ACC112 (cell line): ENCODE measurements around the gene SMARCD3.

Source experiments
- H2AFZ ChIP-seq: fragments of 200-600 bp; sonication (generic); one replicate; pipeline ENCODE4 v1.6.0; 2017; ENCODE audit warnings: antibody characterized with exemption, low read length; ENCODE audit not compliant: unreplicated experiment
- H3K27ac ChIP-seq: fragments of 200-600 bp; sonication (generic); 2 replicates; pipeline ENCODE4 v1.5.1; 2014; ENCODE audit warnings: low read depth, mild to moderate bottlenecking, antibody characterized with exemption, low read length, moderate library complexity
- H3K27me3 ChIP-seq: fragments of 200-600 bp; sonication (generic); 2 replicates; pipeline ENCODE4 v1.6.1; 2014; ENCODE audit warnings: mild to moderate bottlenecking, antibody characterized with exemption, low read length, moderate library complexity, mixed read lengths; ENCODE audit not compliant: insufficient read depth
- H3K36me3 ChIP-seq: fragments of 200-600 bp; sonication (generic); 2 replicates; pipeline ENCODE4 v1.6.1; 2016; ENCODE audit warnings: mild to moderate bottlenecking, antibody characterized with exemption, low read length, moderate library complexity, mixed read lengths; ENCODE audit not compliant: insufficient read depth
- H3K4me1 ChIP-seq: fragments of 200-600 bp; sonication (generic); one replicate; pipeline ENCODE4 v1.6.1; 2016; ENCODE audit warnings: low read length, mixed read lengths; ENCODE audit not compliant: insufficient read depth, unreplicated experiment, control insufficient read depth
- H3K4me3 ChIP-seq: fragments of 200-600 bp; sonication (generic); 2 replicates; pipeline ENCODE4 v1.5.1; 2014; ENCODE audit warnings: mild to moderate bottlenecking, low read depth, low read length
- H3K79me2 ChIP-seq: fragments of 200-600 bp; sonication (generic); one replicate; pipeline ENCODE4 v1.6.0; 2016; ENCODE audit warnings: low read length; ENCODE audit not compliant: control insufficient read depth, unreplicated experiment, insufficient read depth

Gene SMARCD3

GRCh38 chr7:151207315-151207714 lies 41.2 kb downstream of the SMARCD3 start:
- Histone ChIP-seq H3K27me3 (peaks cover 38% of the 10 kb centered on the region), H3K27ac (no peak overlapping the region), H3K36me3 (no peaks in the 10 kb centered on the region), H3K4me3 (no peak overlapping the region), H3K79me2 (no peaks in the 10 kb centered on the region), H3K4me1 (no peaks in the 10 kb centered on the region), H2AFZ (no peak overlapping the region)

GRCh38 chr7:151206914-151207313 lies 41.6 kb downstream of the SMARCD3 start:
- Histone ChIP-seq H3K79me2 (no peaks in the 10 kb centered on the region), H3K27ac (no peak overlapping the region), H3K4me3 (no peak overlapping the region), H2AFZ (no peak overlapping the region), H3K4me1 (no peaks in the 10 kb centered on the region), H3K27me3 (peaks cover 42% of the 10 kb centered on the region), H3K36me3 (no peaks in the 10 kb centered on the region)

- H3K4me3 ChIP-seq, result no peak overlapping the region
- H3K27me3 ChIP-seq, result peaks cover 48% of the 10 kb centered on the region
- H3K36me3 ChIP-seq, result no peaks in the 10 kb centered on the region
- H3K27ac ChIP-seq, result no peak overlapping the region
- H3K4me1 ChIP-seq, result no peaks in the 10 kb centered on the region
- H2AFZ ChIP-seq, result no peak overlapping the region
- no peaks in the 10 kb centered on the region for H3K79me2 ChIP-seq
Measured at GRCh38 chr7:151205730-151206129, 42.8 kb downstream of the SMARCD3 start.

- no peak overlapping the region for H3K27ac ChIP-seq
- H3K27me3 ChIP-seq, result peaks cover 60% of the 10 kb centered on the region
- no peak overlapping the region for H3K4me3 ChIP-seq
- H3K4me1 ChIP-seq, result no peaks in the 10 kb centered on the region
- H3K36me3 ChIP-seq, result no peaks in the 10 kb centered on the region
- H3K79me2 ChIP-seq, result no peaks in the 10 kb centered on the region
- no peak overlapping the region for H2AFZ ChIP-seq
Measured at GRCh38 chr7:151204383-151205032, 44.0 kb downstream of the SMARCD3 start.

- Histone ChIP-seq H3K4me3 (no peak overlapping the region), H3K27me3 (peaks cover 75% of the 10 kb centered on the region), H3K79me2 (no peaks in the 10 kb centered on the region), H2AFZ (no peak overlapping the region), H3K36me3 (no peaks in the 10 kb centered on the region), H3K27ac (no peak overlapping the region), H3K4me1 (no peaks in the 10 kb centered on the region)
Measured at GRCh38 chr7:151202836-151203235, 45.7 kb downstream of the SMARCD3 start.

GRCh38 chr7:151201751-151202150 lies 46.7 kb downstream of the SMARCD3 start:
- Histone ChIP-seq H3K4me1 (no peaks in the 10 kb centered on the region), H3K27me3 (peaks cover 82% of the 10 kb centered on the region), H3K4me3 (no peak overlapping the region), H3K36me3 (no peaks in the 10 kb centered on the region), H2AFZ (no peak overlapping the region), H3K27ac (no peak overlapping the region), H3K79me2 (no peaks in the 10 kb centered on the region)

- Histone ChIP-seq H2AFZ (no peak overlapping the region), H3K27me3 (peaks cover 84% of the 10 kb centered on the region), H3K27ac (no peak overlapping the region), H3K4me1 (no peaks in the 10 kb centered on the region), H3K4me3 (no peak overlapping the region), H3K36me3 (no peaks in the 10 kb centered on the region), H3K79me2 (no peaks in the 10 kb centered on the region)
Measured at GRCh38 chr7:151201344-151201743, 47.1 kb downstream of the SMARCD3 start.

- Histone ChIP-seq H2AFZ (no peak overlapping the region), H3K27me3 (peaks cover 88% of the 10 kb centered on the region), H3K79me2 (no peaks in the 10 kb centered on the region), H3K4me1 (no peaks in the 10 kb centered on the region), H3K27ac (no peak overlapping the region), H3K36me3 (no peaks in the 10 kb centered on the region), H3K4me3 (no peak overlapping the region)
Measured at GRCh38 chr7:151198945-151199848, 49.3 kb downstream of the SMARCD3 start.

- H3K36me3 ChIP-seq, result no peaks in the 10 kb centered on the region
- no peaks in the 10 kb centered on the region for H3K4me1 ChIP-seq
- peaks cover 79% of the 10 kb centered on the region for H3K27me3 ChIP-seq
- no peaks in the 10 kb centered on the region for H3K79me2 ChIP-seq
- H3K4me3 ChIP-seq, result no peak overlapping the region
- H2AFZ ChIP-seq, result no peak overlapping the region
- no peak overlapping the region for H3K27ac ChIP-seq
Measured at GRCh38 chr7:151197932-151198331, 50.6 kb downstream of the SMARCD3 start.

- H3K4me1 ChIP-seq, result no peaks in the 10 kb centered on the region
- H3K36me3 ChIP-seq, result no peaks in the 10 kb centered on the region
- no peak overlapping the region for H3K4me3 ChIP-seq
- no peaks in the 10 kb centered on the region for H3K79me2 ChIP-seq
- peaks cover 83% of the 10 kb centered on the region for H3K27me3 ChIP-seq
- H2AFZ ChIP-seq, result no peak overlapping the region
- no peak overlapping the region for H3K27ac ChIP-seq
Measured at GRCh38 chr7:151195616-151196450, 52.7 kb downstream of the SMARCD3 start.
